Myometrial cell (primary cell): ENCODE measurements around the gene AMPD1. TPM values are rescaled to one million over a fixed set of nuclear protein-coding genes. Genes with fewer than 3 reads are reported as not detected.

Experiments used
- total RNA-seq: library from RNA; depleted of rRNA; stranded (reverse); fragments of >200 nt; gene quantifications from 2 replicates; pipeline ENCODE4 v1.2.3, GENCODE V29; 2015

AMPD1 gene
- total RNA-seq, result not detected in 2 replicates

DNA sequence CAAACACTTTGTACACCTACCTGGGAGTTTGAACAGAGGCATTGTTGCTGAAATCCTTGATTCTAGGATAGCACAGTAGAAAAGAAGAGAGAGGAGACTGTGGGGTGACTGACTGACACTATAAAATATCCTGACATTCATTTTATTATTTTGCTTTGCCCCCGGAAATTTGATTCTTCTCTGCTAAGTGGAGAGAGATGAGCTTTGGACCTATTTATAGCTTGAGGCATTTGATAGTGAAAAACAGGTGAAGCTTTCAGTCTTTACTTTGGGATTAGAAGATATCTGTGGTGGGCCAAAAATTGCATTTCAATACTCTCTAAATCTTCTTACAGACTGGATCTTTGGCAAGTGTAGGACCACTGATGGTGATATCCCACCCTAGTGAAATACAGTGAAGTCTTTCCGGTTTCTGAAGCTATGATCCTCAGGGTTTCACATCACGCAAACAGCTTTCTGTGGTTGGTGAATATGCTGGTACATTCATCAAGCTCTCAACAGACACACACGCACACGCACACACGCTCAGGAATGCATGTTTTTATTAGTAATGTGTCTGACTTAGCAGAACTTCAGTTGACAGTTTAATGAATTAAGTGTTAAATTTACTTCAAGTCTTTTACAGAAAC lies at the start of gene AMPD1:
TSS of gene AMPD1 (minus strand) at position 117 of the 629 bp plus-strand sequence. CDS start at position 42, 75 bp downstream.

DNA sequence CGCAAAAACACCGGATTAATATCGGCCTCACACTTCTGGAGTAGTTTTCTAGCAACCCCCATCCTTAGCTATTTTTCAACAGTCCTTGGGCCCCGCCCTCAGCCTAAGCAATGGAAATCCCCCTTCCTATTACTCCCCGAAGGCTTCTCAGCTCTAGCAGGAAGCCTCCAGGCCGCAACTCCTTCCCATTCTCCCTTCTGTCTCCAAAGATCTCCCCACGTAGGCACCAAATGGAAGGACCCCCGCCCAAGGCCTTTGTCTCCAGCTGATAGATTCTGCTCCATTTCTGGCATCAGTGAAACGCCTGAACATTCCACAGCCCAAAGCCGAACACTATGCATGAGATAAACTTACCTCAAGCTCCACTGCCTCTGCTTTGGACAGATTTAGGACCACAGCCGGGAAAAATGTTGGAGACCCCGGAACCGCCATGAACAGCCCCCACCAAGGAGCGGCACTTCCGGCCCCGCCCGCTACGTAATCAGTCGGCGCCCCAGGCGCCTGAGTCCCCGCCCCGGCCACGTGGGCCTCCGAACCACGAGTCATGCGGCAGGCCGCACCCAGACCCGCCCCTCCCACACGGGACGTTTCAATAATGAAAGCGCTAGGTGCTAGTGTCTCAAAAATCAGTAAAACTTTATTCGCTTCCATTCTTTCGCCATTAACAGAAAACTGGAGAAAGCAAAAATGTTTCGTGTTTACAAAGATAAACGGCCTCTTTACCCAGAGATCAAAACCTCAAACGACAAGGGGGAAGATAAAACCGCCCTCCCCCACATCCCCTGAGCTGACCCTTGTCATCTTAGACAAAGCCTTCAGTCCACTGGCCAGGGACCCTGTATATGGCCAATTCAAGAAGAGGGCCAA lies 21.2 kb upstream of the AMPD1 start, which contains the start of gene NRAS:
TSS of gene NRAS (minus strand) at position 468 of the 867 bp plus-strand sequence. CDS start 611 bp downstream, outside the sequence.

DNA sequence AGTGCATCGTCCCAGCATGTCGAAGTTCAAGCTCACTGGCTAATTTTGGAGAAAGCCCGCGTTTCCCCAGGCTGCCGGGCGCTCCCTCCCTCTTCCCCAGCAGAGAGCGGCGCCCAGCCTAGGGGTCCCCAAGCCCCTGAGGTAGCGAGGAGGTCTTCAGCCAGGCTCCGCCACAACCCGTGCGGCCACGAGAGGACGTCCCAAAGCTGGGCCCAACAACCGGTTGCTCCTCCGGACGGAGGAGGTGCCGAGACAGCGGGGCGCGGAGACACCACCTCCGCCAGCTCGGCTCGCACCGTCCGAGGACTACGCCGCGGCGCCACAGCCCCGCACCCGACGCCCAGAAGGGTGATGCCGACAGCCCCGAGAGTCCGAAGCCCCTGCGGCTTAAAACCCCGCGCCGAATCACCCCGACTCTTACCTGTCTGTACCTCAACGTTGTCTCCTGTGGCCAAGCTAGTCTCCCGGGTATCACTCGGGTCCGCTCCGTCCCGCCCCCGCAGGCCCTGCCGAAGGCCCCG lies 25.7 kb downstream of the AMPD1 start, which contains the start of gene DENND2C:
TSS of gene DENND2C (minus strand) at position 488 of the 521 bp plus-strand sequence. CDS start 44,065 bp downstream, outside the sequence.

Other genes with a start within 250 kb of the AMPD1 start
- gene TRIM33, start 184.3 kb downstream of the AMPD1 start, total RNA-seq, result 8.5 and 11.0 TPM in 2 replicates
- 39.5 and 47.5 TPM in 2 replicates for gene BCAS2, start 113.9 kb downstream of the AMPD1 start, total RNA-seq
- gene DENND2C, start 25.5 kb downstream of the AMPD1 start, total RNA-seq, result 0.58 and 0.89 TPM in 2 replicates
- 59.1 and 68.9 TPM in 2 replicates for gene NRAS, start 21.2 kb upstream of the AMPD1 start, total RNA-seq
- 412 and 791 TPM in 2 replicates for gene CSDE1, start 62.4 kb upstream of the AMPD1 start, total RNA-seq
- gene SIKE1, start 85.1 kb upstream of the AMPD1 start, total RNA-seq, result 22.8 and 37.7 TPM in 2 replicates
- not detected in 2 replicates for gene SYCP1, start 159.3 kb upstream of the AMPD1 start, total RNA-seq